HG02678 (cell line): Measurements from ENCODE around the gene RNU5D-1.

ENCODE experiments used
- ATAC-seq: cut with Tn5 transposase; IDR thresholded peaks from one replicate; pipeline ENCODE4 v1.9.1; 2021; ENCODE audit warnings: mild to moderate bottlenecking, moderate library complexity; ENCODE audit not compliant: unreplicated experiment

RNU5D-1 gene

DNA sequence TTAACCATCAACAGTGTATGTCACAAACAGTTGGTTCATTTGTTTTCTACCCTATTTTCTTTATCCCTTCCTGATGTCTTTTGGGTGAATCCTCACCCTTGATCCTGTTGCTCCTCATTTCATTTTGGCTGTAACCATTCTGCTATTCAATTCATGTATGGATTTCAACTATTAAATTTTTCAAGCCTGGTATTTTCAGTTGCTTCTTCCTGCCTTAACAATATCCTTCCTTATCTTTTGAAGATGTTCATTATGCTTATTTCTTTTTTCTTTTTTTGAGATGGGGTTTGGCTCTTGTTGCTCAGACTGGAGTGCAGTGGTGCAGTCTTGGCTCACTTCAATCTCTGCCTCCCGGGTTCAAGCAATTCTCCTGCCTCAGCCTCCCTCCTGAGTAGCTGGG lies 2.8 kb upstream of the RNU5D-1 start:
- no peak for ATAC-seq

DNA sequence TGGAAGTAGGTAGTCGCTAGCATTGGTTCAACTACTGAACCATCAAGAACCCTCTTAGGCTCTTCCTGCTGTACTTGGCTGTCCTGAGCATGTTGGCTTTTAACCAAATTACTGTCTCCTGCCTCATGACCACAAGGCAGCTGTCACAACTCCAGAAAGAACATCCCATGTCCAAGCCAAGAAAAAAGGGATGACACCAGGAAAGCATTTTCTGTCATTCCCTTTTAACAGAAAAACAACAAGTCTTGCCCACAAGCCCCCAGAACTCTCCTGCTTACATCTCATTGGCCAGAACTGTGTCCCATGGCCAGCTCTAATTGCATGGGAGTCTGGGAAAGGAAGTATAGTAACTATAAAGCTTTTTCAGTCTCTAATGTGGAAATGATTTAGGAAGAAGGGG lies 2.4 kb upstream of the RNU5D-1 start:
- ATAC-seq: no peak

DNA sequence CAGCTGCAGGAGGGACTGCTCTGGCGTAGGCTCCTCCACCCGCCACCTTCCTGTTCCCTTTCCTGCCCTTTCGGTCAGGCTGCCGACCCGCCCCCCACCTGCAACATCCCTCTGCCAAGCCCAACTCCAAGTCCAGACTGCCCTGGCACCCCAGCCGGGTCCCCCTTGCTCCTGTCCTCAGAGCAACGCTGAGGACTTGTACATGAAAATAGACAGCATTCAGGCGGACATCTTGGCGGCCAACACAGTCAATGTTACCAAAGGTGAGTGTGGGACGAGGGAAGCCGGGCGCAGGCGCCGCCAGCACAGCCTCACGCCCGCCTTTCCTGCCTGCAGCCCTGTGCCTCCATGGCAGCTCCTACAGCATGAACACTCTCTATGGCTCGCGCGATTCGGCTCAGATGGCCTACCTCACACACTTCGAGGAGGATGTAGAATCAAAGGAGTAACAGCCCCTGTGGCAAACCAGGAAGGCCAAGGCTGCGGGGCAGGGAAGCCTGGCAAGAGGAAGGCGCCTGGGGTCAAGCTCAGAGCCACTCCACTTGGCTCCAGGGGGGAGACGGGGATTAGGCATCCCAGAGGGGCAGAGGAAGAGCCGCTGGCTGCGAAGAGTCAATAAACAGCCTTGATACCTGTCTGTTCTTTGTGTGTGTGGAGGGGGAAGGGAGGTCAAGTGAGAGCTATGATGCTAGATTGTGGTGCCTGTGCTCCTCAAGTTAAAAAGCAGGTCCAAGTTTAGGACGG lies 5.8 kb downstream of the RNU5D-1 start:
- no peak for ATAC-seq

DNA sequence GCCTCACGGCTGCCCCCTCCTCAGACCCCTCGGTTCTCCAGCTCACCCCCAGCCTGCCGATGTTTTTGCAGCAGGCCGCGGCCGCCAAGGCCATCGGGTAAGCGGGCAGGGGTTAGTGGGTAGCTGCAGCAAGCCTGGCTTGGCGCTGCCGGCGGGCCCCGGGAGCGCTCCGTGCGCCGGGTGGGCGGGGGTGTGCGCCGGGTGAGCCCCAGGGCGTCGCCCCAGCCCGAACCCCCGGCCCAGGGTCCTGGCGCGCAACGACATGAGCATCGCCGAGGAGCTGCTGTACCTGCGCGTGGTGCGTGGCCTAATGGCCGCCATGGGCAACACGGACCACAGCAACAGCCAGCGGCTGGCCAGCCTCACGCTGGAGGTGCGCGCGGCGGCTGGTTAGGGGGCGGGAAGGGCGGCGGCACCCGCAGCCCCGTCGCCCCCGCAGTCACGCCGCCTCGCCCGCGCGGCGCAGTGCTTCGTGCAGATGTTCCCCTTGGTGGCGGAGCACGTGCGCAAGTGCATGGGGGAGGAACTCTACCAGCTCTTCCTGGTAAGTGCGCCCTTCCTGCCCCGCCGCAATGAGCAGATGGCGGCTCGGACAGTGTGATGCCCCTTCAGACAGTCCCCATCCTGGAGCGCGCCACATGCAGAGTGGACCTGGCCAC lies 6.5 kb downstream of the RNU5D-1 start:
- ATAC-seq: no peak

DNA sequence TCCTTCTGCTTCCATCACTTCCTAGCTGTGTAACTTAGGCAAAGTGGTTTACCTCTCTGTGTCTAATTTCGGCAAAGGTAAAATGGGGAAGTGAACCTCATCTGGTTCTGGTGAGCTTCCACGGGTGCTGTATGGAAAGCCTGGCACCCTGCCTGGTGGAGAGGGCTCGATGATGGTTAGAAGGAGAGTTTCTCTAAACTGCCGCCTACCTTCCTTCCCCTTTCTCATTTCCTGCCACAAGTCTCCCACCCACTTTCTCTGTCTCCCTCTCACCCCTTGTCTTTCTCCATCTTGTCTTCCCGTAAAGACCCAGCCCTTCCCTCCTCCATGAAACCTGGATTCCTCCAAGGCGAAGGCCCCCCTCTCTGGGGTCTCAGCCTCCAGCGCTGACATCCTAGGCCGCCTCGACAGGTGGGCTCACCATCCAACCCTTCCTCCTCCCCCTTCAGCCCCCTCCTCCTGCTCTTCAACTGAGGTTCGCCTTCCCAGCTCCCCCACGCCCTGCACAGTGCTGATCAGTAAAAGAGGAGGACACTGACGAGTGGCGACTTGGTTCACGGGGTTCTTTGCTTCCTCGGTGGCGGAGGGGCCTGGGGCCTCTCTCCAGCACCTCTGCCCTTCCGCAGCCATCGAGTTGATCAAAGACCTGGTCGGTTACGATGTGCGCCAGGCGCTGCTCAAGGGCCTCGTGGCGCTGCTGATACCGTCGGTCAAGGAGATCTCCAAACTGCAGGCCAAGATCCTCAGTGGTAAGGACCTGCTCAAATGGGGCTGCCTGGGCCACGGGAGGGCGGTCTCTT lies 7.3 kb downstream of the RNU5D-1 start:
- no peak for ATAC-seq

DNA sequence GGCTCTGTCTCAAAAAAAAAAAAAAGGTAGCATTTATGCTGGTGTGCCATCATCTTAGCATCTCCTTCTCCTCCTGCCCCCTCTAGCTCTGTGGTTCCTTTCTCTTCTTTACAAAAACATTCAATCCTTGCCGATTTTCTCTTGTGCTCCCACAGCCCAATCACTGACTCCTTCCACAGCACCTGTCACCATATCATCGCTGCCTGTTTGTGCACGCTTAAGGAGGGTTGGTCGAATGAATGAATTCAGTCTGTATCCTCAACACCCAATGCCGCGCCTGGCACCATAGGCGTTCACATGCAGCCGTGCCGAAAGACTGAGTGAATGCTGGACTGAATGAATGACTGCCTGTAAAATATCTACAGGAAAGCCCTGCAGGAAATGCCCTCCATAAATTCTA lies 7.9 kb downstream of the RNU5D-1 start:
- no peak for ATAC-seq

DNA sequence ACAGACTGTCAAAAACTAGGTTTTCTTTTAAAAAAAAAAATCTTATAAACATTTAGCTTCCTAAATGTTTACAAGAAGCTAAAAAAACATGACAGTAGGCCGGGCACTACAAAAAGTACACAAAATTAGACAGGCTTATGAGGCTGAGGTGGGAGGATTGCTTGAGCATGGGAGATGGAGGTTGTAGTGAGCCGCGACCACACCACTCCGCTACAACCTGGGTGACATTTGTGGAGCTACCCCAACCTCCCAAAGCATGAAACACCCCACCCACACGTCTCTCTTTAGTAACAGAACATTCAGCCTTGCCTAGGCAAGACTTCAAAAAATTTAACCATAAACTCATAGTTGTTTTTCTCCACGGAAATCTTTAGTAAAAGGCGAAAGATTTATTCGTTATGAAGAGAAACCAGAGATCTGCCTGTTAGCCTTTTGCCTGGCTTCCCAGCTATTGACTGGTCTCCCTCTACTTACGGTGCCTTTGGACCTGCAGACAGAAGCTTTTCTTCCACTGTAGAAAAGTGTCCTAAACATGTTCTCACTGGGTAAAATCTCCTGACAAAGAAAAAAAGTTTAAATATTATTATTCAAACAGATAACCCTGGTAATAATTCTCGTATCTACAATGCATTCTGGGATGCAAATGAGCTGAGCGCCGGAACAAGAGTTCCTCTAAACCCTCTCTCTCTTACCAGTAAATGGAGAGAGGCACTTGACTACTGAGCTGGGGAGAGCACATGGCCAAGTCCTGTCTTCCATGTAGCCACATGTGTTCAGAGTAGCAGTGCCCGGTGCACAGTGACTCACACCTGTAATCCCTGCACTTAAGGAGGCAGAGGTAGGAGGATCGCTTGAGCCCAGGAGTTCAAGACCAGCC lies 9.2 kb downstream of the RNU5D-1 start:
- peak; percentile 76 for ATAC-seq

DNA sequence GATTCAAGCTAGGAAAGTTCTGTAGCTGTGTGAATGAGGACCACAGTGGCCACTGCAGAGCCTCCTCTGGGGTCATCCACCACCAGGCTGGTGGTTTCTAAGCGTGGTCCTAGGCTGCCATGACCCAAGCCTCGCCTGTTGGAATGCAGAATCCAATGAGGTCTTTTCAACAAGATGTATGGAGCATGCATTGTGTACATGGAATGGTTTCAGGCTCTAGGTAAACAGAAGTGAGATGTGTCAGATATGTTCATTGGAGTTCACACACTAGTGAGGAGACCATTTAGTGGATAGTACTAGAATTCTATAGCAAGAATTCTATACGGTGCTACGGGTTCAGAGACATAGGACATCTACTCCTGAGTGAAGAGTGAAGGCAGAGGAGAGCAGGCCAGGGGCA lies 10.7 kb downstream of the RNU5D-1 start:
- ATAC-seq: no peak

DNA sequence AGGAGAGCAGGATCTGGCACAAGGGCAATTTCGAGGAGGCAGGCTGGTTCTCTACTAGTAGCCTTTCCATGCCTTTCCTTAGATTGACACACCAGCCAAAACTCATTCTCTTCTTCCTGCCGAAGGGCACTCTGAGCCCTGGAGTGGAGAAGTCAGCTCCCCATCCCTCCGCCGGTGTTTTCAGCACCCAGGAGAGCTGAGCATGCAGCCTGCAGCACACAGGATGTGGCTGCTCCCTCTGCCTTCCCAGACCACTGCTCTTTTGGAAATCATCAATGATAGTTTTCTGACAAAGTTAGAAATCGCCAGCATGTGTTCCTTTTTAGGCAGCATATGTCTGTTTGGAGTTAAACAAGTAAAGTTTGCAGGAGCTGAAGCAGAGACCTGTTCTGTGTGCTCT lies 11.7 kb downstream of the RNU5D-1 start:
- ATAC-seq: no peak

DNA sequence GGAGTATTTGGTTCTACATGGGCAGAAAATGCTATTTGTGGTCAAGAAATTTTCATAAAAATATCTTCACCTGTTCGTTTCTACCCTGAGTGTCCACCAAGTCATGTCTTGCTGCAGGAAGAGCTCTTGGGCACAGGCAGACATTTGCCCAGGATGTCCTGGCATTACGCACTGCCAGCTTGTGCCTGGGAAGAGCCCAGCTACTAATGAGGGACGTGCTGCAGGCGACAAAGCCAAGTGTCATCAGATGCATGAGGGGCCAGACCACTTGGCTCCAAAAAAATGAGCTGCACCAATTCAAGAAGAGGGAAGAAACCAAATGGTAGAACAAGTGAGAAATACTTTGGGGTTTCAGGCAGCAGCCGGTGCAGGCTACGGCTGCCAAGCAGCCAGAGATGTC lies 12.9 kb downstream of the RNU5D-1 start:
- no peak for ATAC-seq

DNA sequence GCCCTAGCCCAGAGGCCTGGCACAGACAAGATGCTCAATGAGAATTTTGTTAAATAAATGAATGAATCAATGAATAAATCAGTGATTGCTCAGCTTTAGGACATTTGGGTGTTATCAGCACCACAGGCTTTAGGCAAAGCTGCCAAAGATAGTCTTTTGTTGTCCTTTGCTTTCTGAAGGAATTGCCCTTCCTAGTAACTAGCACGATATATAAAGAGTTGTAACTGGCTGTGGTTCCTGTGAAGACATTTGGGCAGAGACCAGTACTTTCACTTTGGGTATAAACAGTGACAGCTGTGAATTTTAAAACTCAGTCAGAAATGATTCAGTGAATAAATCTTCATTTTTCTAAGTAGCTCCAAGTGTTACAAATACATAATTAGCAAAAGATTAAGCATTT lies 13.3 kb downstream of the RNU5D-1 start:
- ATAC-seq: no peak

DNA sequence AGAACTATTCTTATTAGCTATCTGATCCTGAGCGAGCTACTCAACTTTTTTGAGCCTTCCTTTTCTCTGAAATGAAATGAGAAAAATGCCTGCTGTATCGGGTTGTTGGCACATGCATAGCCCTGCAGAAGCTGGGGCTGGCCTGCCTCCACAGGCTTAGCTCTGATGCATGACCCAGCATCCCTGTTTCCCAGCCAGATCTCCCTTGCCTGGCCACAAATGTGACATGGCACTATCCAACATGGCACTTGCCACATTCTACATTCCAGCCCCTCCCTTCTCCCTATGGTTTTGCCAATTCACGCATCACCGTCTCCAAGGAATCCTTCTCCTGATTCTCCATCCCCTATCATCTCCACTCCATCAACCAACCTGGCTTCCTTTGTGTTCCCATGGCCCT lies 13.8 kb downstream of the RNU5D-1 start:
- ATAC-seq: no peak

DNA sequence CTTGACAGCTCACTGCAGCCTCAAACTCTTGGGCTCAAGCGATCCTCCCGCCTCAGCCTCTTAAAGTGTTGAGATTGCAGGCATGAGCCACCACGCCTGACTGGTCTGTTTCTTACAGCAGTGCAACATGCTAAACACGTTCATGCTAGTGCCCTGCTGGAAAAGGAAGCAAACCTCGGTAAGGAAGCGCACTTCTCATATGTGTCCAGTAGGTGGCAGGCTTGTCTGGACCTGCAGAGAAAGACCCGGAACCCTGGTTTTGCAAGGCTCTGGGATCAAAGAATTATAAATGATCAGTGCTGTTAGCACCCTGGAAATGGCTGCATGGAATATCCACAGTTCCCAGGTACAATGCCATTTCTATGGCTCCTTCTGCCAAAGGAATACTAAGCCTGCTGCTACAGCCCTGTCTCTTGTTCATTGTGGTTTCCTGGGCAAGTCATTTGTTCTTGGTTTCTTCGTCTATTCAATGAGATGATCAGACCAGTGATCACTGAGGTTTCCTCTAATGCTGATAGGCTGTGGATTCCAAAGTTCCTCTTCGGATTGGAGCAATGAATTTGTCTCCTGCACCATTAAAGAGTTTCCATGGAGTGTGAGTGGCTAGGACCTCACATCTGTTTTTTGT lies 15.9 kb downstream of the RNU5D-1 start:
- no peak for ATAC-seq

DNA sequence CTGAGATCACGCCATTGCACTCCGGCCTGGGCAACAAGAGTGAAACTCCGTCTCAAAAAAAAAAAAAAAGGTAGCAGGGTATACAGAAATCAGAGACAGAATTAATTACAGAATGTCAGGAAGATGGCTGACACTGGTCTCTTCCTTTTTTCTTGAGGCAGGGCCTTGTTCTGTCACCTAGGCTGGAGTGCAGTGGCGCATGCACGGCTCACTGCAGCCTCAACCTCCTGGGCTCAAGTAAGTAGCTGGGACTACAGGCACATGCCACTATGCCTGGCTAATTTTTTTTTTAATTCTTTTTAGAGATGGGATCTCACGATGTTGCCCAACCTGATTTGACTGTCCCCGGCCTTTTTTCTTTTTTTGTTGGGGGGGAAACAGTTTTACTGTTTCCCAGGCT lies 16.4 kb downstream of the RNU5D-1 start:
- ATAC-seq: no peak

DNA sequence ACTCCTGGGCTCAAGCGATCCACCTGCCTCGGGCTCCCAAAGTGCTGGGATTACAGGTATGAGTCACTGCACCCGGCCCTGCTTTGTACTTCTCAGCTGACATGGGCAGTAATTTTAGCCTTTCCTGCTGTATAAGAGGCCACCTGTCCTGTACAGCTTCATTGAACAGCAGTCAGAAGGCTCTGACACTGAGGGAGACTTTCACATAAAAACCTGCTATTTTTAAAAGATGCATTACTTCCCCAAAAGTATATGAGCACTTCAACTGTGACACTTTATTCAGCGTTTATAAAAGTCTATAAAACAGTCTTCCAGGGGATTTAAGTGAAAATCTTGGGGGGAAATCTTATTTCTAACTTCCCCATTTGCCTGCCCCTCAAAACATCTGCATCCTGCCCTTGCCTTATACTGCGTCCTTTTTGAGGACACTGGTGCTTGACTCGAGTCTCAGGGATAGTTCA lies 17.6 kb downstream of the RNU5D-1 start:
- ATAC-seq: peak; percentile 53

DNA sequence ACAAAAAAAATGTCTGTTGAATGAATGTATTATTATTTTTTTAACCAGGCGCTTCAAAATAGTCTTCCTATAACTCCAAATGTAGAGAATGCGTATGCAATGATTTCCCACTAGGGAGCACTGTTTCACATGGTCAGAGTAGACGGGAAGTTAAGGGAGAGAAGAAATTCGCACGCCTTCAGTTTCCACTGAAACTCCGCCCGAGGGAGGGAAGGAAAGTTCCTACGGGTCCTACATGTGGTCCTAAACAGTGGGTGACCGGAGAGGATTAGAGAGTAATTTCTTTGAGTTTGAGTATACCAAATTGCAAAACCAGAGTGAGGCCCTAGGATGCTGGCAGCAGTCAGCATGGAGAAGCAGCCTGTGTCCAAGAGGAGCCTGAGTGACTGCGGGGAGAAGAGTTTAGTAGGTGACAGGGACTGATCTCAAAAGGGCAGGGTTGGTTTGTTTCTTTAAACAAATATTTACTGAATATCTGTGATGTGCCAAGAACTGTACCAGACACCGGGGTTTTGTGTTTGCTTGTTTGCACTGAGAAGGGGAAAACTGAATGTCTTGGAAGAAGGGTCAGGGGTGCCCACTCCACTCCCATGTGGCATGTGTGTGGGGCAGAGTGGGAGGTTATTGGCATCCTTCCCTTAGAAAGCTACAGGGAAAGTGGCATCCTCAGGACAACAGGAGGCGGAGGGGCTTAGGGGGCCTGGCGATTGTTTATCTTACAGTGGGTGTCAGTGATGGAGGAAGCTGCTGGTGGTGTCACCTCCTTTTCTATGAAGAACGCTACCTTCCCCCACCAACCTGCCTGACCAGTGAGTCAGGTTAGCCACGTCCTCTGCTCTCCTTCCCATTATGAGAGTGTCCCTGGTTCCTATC lies 22.8 kb downstream of the RNU5D-1 start:
- no peak for ATAC-seq

DNA sequence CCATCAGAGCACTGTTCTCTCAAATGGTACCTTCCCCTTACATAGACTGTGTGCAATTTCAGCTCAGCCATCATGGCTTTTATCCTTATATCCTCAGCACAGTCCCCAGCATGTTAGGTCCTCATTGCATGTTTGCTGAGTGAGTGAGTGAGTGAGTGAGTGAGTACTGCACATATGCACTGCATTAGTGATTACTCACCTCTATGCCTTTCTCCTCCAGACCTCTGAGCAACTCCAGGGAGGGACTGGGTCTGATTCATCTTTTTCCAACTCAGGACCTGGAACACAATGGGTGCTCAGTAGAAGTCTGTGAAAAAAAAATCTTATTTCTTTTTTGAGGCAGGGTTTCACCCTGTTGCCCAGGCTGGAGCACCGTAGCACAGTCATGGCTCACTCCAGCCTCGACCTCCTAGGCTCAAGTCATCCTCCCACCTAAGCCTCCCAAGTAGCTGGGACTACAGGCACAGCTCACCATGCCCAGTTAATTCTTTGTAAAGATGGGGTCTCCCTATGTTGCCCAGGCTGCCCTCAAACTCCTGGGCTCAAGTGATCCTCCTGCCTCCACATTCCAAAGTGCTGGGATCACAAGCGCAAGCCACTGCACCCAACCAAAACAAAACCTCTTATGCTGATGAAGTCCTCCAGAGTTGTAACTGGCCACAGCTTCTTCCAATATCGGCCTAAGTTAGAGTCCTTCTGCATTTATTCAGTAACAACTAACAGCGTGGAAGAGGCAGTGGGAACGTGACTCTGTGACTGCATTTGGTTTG lies 23.7 kb downstream of the RNU5D-1 start:
- ATAC-seq: no peak

DNA sequence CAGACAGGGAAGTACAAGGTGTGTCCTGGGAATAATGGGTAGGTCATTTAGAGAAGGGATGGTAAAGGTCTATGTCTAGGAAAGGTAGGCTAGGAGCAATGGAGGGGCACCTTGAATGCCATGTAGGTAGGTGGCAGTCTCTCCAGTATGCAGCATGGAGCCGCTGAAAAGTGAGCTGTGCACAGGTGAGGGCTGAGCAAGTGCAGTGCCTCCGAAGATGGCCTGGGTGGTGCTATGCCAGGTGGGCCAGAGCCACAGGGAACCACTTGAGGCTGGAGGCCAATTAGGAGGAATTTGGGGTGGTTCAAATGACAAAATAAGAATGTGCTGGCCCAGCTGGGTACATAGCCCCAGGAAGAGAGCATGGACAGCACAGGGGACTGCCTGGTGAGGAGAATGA lies 25.0 kb downstream of the RNU5D-1 start:
- no peak for ATAC-seq

DNA sequence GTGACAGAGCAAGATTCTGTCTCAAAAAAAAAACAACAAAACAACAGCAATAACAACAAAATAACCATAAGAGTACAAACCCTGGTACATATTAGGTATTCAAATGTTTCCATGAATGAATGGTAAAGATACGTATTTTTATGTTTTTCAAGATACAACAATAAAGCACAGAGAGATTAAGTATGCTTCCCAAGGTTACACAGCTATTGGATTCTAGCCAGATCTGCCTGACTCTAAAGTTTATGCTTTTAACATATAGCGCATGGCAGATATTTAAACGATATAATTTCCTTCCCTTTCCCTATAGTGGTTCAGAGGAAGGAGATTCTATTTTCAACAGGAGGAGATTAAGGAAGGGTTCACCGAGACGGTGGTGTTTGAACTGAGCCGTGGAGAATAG lies 25.5 kb downstream of the RNU5D-1 start:
- no peak for ATAC-seq
